Measurements from ENCODE around the gene TSPYL1. TPM values are rescaled to one million over a fixed set of nuclear protein-coding genes. Genes with fewer than 3 reads are reported as not detected.
"Not testable (repeated sequence)": the region's sequence is repeated elsewhere in the genome, so short reads cannot be mapped to it uniquely, and the experiment has no call there.

The TSPYL1 gene
- polyA plus RNA-seq (2013, experiment 1 of 2): 42.1 TPM
- polyA plus RNA-seq (2013, experiment 2 of 2): 40.2 TPM

- peak within 1 kb of the TSS; percentile 97 for H3K27ac ChIP-seq (ENCODE audit: low read depth, low read length, severe bottlenecking)
- H3K36me3 ChIP-seq (ENCODE audit: control insufficient read depth, insufficient read depth, low read length): peaks cover 21% of the 10 kb centered on the region
- peak within 1 kb of the TSS; percentile 88 for H3K4me3 ChIP-seq (ENCODE audit: extremely low read depth, insufficient read depth, low read length, poor library complexity, severe bottlenecking)
- 0 to 2% methylated on average over 54 to 58 of the region's 71 CpGs for WGBS, 2 experiments (ENCODE audit: insufficient coverage in 2 of 2)
- no peaks in the 10 kb centered on the region for H3K9me3 ChIP-seq (ENCODE audit: control insufficient read depth, low read length)
- peaks cover 8% of the 10 kb centered on the region for H3K4me1 ChIP-seq (ENCODE audit: control insufficient read depth, insufficient read depth, low read length, poor library complexity, severe bottlenecking)
These were observed at the start of gene TSPYL1 for GRCh38 chr6:116279232-116280160. TSPYL1 (minus strand) TSS chr6:116279930; CDS start chr6:116279830, 100 bp downstream.

- H3K36me3 ChIP-seq (ENCODE audit: control insufficient read depth, insufficient read depth, low read length): no peaks in the 10 kb centered on the region
- no peak overlapping the region for H3K4me3 ChIP-seq (ENCODE audit: extremely low read depth, insufficient read depth, low read length, poor library complexity, severe bottlenecking)
- H3K27ac ChIP-seq (ENCODE audit: low read depth, low read length, severe bottlenecking): no peak overlapping the region
- H3K4me1 ChIP-seq (ENCODE audit: control insufficient read depth, insufficient read depth, low read length, poor library complexity, severe bottlenecking): peaks cover 11% of the 10 kb centered on the region
- H3K9me3 ChIP-seq (ENCODE audit: control insufficient read depth, low read length): no peaks in the 10 kb centered on the region
These were observed 49.4 kb upstream of the TSPYL1 start for GRCh38 chr6:116329156-116329555.

GRCh38 chr6:116328528-116328903, 48.8 kb upstream of the TSPYL1 start:
- peak overlapping the region; percentile 11 for H3K27ac ChIP-seq (ENCODE audit: low read depth, low read length, severe bottlenecking)
- no CpG with 5 or more reads among the region's 1 CpG for WGBS, 2 experiments (ENCODE audit: insufficient coverage in 2 of 2)

GRCh38 chr6:116327803-116328527, 48.2 kb upstream of the TSPYL1 start:
- Histone ChIP-seq H3K27ac (ENCODE audit: low read depth, low read length, severe bottlenecking) (peak overlapping the region; percentile 11), H3K36me3 (ENCODE audit: control insufficient read depth, insufficient read depth, low read length) (no peaks in the 10 kb centered on the region), H3K4me1 (ENCODE audit: control insufficient read depth, insufficient read depth, low read length, poor library complexity, severe bottlenecking) (peaks cover 11% of the 10 kb centered on the region), H3K4me3 (ENCODE audit: extremely low read depth, insufficient read depth, low read length, poor library complexity, severe bottlenecking) (no peak overlapping the region), H3K9me3 (ENCODE audit: control insufficient read depth, low read length) (no peaks in the 10 kb centered on the region)
- WGBS, 2 experiments (ENCODE audit: insufficient coverage in 2 of 2): 49 to 51% methylated on average over 3 of the region's 6 CpGs

More at GRCh38 chr6:116328528-116328903, 48.8 kb upstream of the TSPYL1 start:
- H3K9me3 ChIP-seq (ENCODE audit: control insufficient read depth, low read length): no peaks in the 10 kb centered on the region
- H3K4me3 ChIP-seq (ENCODE audit: extremely low read depth, insufficient read depth, low read length, poor library complexity, severe bottlenecking): no peak overlapping the region
- no peaks in the 10 kb centered on the region for H3K36me3 ChIP-seq (ENCODE audit: control insufficient read depth, insufficient read depth, low read length)
- H3K4me1 ChIP-seq (ENCODE audit: control insufficient read depth, insufficient read depth, low read length, poor library complexity, severe bottlenecking): peaks cover 11% of the 10 kb centered on the region

- H3K4me1 ChIP-seq (ENCODE audit: control insufficient read depth, insufficient read depth, low read length, poor library complexity, severe bottlenecking): peaks cover 11% of the 10 kb centered on the region
- WGBS, 2 experiments (ENCODE audit: insufficient coverage in 2 of 2): 0 to 71% methylated on average over 1 of the region's 4 CpGs
- H3K27ac ChIP-seq (ENCODE audit: low read depth, low read length, severe bottlenecking): no peak overlapping the region
- no peak overlapping the region for H3K4me3 ChIP-seq (ENCODE audit: extremely low read depth, insufficient read depth, low read length, poor library complexity, severe bottlenecking)
- no peaks in the 10 kb centered on the region for H3K9me3 ChIP-seq (ENCODE audit: control insufficient read depth, low read length)
- H3K36me3 ChIP-seq (ENCODE audit: control insufficient read depth, insufficient read depth, low read length): no peaks in the 10 kb centered on the region
These were observed 47.3 kb upstream of the TSPYL1 start for GRCh38 chr6:116326996-116327395.

GRCh38 chr6:116326181-116326671, 46.5 kb upstream of the TSPYL1 start:
- Histone ChIP-seq H3K27ac (ENCODE audit: low read depth, low read length, severe bottlenecking) (no peak overlapping the region), H3K4me1 (ENCODE audit: control insufficient read depth, insufficient read depth, low read length, poor library complexity, severe bottlenecking) (peaks cover 11% of the 10 kb centered on the region), H3K36me3 (ENCODE audit: control insufficient read depth, insufficient read depth, low read length) (no peaks in the 10 kb centered on the region), H3K4me3 (ENCODE audit: extremely low read depth, insufficient read depth, low read length, poor library complexity, severe bottlenecking) (no peak overlapping the region), H3K9me3 (ENCODE audit: control insufficient read depth, low read length) (no peaks in the 10 kb centered on the region)
- WGBS, 2 experiments (ENCODE audit: insufficient coverage in 2 of 2): 96 to 100% methylated on average over 3 of the region's 7 CpGs

GRCh38 chr6:116325634-116326132, 46.0 kb upstream of the TSPYL1 start:
- peaks cover 11% of the 10 kb centered on the region for H3K4me1 ChIP-seq (ENCODE audit: control insufficient read depth, insufficient read depth, low read length, poor library complexity, severe bottlenecking)
- H3K27ac ChIP-seq (ENCODE audit: low read depth, low read length, severe bottlenecking); H3K9me3 ChIP-seq (ENCODE audit: control insufficient read depth, low read length); H3K36me3 ChIP-seq (ENCODE audit: control insufficient read depth, insufficient read depth, low read length); H3K4me3 ChIP-seq (ENCODE audit: extremely low read depth, insufficient read depth, low read length, poor library complexity, severe bottlenecking): not testable (repeated sequence)
- 91% methylated on average over 4 of the region's 11 CpGs; no CpG with 5 or more reads in 1 of the 2 experiments for WGBS, 2 experiments (ENCODE audit: insufficient coverage in 2 of 2)

- 45 to 67% methylated on average over 1 of the region's 1 CpG for WGBS, 2 experiments (ENCODE audit: insufficient coverage in 2 of 2)
- Histone ChIP-seq H3K36me3 (ENCODE audit: control insufficient read depth, insufficient read depth, low read length) (no peaks in the 10 kb centered on the region), H3K4me1 (ENCODE audit: control insufficient read depth, insufficient read depth, low read length, poor library complexity, severe bottlenecking) (peaks cover 10% of the 10 kb centered on the region)
These were observed 44.1 kb upstream of the TSPYL1 start for GRCh38 chr6:116323863-116324262.

GRCh38 chr6:116321933-116322332, 42.2 kb upstream of the TSPYL1 start:
- H3K4me1 ChIP-seq (ENCODE audit: control insufficient read depth, insufficient read depth, low read length, poor library complexity, severe bottlenecking): not testable (repeated sequence)
- WGBS, 2 experiments (ENCODE audit: insufficient coverage in 2 of 2): no CpG with 5 or more reads among the region's 13 CpGs

More at GRCh38 chr6:116323863-116324262, 44.1 kb upstream of the TSPYL1 start:
- Histone ChIP-seq H3K27ac (ENCODE audit: low read depth, low read length, severe bottlenecking) (no peak overlapping the region), H3K9me3 (ENCODE audit: control insufficient read depth, low read length) (no peaks in the 10 kb centered on the region), H3K4me3 (ENCODE audit: extremely low read depth, insufficient read depth, low read length, poor library complexity, severe bottlenecking) (no peak overlapping the region)

GRCh38 chr6:116316772-116317467, 37.2 kb upstream of the TSPYL1 start:
- H3K36me3 ChIP-seq (ENCODE audit: control insufficient read depth, insufficient read depth, low read length): no peaks in the 10 kb centered on the region
- peaks cover 3% of the 10 kb centered on the region for H3K4me1 ChIP-seq (ENCODE audit: control insufficient read depth, insufficient read depth, low read length, poor library complexity, severe bottlenecking)
- no peaks in the 10 kb centered on the region for H3K9me3 ChIP-seq (ENCODE audit: control insufficient read depth, low read length)
- H3K4me3 ChIP-seq (ENCODE audit: extremely low read depth, insufficient read depth, low read length, poor library complexity, severe bottlenecking): no peak overlapping the region
- no peak overlapping the region for H3K27ac ChIP-seq (ENCODE audit: low read depth, low read length, severe bottlenecking)
- WGBS, 2 experiments (ENCODE audit: insufficient coverage in 2 of 2): 80% methylated on average over 1 of the region's 2 CpGs; no CpG with 5 or more reads in 1 of the 2 experiments

More at GRCh38 chr6:116321933-116322332, 42.2 kb upstream of the TSPYL1 start:
- H3K27ac ChIP-seq (ENCODE audit: low read depth, low read length, severe bottlenecking); H3K4me3 ChIP-seq (ENCODE audit: extremely low read depth, insufficient read depth, low read length, poor library complexity, severe bottlenecking); H3K9me3 ChIP-seq (ENCODE audit: control insufficient read depth, low read length); H3K36me3 ChIP-seq (ENCODE audit: control insufficient read depth, insufficient read depth, low read length): not testable (repeated sequence)

Data from mesodermal cell (in vitro differentiated cells).